HFF-Myc (cell line): ENCODE results near the gene PRRC2A.
"Not testable (repeated sequence)": the region's sequence is repeated elsewhere in the genome, so short reads cannot be mapped to it uniquely, and the experiment has no call there.

Source experiments
- DNase-seq: peaks from one replicate; pipeline ENCODE4 v3.0.0-alpha.2; 2011; ENCODE audit warnings: low read depth; ENCODE audit errors: extremely low read depth
- H3K4me3 ChIP-seq: replicated peaks from 2 replicates; pipeline ENCODE4 v1.5.1; 2011; ENCODE audit warnings: low read depth, mild to moderate bottlenecking, control low read depth, low read length
- TF ChIP-seq, protein P1 (sequence below): IDR thresholded peaks from 2 replicates; pipeline ENCODE4 v1.5.1; 2012; ENCODE audit warnings: mild to moderate bottlenecking, low read depth, low read length, control low read depth; ENCODE audit errors: missing control alignments

Gene PRRC2A

DNA sequence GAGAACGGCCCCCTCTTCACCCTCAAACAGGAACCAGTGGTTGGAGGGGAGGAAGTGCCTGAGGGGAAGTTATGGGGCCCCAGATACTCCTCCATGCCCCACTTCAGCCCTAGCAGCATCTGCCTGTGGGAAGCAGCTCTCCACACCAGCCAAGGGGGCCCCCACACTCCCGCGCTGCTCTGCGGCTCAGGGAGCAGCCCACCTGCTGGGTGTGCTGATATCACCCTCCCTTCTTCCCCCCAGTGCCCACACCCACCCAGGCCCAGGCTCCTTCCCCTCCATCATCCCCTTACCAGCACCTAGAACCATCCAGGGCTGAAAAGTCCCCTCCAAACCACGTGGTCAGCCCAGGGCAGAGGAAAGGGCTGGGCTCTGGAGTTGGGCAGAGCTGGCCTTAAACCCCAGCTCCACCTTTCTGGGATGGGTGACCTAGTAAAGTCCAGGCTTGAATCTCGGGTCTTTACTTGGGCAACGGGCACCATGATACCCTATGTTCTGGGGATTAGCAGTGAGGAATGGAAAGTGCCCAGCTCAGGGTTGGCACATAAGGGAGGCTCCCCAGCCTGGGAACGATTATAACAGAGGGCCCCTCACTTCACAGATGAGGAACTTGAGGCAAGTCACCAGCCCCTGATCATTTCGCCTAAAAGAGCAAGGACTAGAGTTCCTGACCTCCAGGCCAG, 33.8 kb upstream of the PRRC2A start:
- DNase-seq = no peak
- H3K4me3 ChIP-seq = no peak overlapping the region
- TF ChIP-seq, protein P1, sequence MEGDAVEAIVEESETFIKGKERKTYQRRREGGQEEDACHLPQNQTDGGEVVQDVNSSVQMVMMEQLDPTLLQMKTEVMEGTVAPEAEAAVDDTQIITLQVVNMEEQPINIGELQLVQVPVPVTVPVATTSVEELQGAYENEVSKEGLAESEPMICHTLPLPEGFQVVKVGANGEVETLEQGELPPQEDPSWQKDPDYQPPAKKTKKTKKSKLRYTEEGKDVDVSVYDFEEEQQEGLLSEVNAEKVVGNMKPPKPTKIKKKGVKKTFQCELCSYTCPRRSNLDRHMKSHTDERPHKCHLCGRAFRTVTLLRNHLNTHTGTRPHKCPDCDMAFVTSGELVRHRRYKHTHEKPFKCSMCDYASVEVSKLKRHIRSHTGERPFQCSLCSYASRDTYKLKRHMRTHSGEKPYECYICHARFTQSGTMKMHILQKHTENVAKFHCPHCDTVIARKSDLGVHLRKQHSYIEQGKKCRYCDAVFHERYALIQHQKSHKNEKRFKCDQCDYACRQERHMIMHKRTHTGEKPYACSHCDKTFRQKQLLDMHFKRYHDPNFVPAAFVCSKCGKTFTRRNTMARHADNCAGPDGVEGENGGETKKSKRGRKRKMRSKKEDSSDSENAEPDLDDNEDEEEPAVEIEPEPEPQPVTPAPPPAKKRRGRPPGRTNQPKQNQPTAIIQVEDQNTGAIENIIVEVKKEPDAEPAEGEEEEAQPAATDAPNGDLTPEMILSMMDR = no peak

DNA sequence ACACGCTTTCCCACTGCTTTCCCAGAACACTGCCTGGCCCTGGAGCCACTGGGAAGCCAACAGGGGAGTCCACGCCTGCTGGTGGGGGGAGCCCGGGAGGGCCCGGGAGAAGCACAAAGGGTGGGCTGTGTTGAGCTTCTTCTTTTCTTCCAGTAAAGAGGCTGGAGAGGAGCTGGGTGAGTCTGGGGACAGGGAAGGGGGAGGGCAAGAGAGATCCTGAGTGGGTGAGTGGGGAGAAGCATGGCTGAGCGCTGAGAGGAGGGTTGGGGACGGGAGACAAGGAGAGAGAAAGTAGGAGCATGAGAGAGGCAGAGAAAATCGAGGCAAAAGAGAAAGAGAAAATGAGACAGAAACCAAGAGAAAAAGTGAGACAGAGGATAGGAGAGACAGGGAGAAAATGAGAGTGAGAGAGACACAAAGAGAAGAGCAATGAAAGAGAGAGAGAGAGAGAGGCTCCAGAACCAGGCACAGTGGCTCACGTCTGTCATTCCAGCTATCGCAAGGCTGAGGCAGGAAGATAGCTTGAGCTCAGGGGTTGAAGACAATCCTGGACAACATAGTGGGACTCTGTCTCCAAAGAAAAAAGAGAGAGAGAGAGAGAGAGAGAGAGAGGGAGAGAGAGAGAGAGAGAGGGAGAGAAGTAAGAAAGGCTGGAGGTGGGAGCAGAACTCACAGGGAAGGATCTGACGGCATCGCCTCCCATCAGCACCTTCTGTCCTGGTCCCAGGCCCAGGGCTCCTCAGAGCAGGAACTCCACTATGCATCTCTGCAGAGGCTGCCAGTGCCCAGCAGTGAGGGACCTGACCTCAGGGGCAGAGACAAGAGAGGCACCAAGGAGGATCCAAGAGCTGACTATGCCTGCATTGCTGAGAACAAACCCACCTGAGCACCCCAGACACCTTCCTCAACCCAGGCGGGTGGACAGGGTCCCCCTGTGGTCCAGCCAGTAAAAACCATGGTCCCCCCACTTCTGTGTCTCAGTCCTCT, 32.4 kb upstream of the PRRC2A start:
- H3K4me3 ChIP-seq = no peak overlapping the region
- TF ChIP-seq, protein P1 = no peak
- no peak for DNase-seq

DNA sequence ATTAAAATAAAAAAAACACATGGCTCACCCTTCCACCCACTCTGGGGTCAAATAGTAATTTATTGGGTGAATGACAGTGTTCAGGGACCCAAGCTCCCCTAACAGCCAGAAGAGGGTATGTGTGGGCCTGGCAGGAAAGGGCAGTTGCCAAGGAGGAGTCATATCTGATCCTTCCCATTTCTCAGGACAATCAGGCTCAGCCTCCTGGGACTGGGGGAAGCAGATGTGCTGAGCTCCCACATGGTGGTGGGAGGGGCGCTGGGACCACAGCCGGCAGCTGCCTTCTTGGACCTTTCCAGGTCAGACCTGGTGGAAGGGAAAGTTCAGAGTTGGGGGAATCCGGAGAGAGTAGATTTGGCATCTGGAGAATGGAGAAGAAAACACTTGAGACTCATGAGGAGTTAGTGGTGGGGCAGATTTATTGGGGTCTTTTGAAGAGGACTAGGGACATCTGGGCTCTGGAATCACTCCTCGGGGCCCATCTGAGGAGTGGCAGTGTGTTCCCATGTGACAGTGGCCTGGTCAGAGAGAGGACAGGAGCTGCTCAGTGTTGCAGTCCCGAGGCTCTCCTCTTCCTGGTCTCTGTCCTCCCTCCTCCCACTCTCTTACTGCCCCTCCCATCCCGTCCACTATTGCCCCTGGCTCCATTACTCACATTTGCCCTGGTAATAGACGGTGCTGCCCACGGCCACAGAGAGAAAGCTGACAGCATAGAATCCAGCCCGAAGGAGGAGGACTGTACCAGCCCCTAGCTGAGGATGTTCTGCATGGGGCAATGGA, 31.5 kb upstream of the PRRC2A start:
- DNase-seq = no peak
- no peak overlapping the region for H3K4me3 ChIP-seq

DNA sequence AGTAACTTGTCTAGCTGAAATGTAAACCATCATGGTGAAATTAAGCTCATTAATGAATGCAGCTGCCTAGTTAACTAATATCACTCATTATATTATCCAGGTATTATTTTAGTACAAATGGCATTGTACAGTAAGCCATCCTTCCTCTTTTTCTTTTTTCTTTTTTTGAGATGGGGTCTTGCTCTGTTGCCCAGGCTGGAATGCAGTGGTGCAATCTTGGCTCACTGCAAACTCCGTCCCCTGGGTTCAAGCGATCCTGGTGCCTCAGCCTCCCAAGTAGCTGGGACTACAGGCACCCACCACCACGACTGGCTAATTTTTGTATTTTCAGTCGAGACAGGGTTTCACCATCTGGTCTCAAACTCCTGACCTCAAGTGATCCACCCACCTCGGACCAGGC, 29.8 kb upstream of the PRRC2A start:
- not testable (repeated sequence) for DNase-seq, H3K4me3 ChIP-seq

More for the DNA sequence above, 31.5 kb upstream of the PRRC2A start:
- TF ChIP-seq, protein P1 = no peak

DNA sequence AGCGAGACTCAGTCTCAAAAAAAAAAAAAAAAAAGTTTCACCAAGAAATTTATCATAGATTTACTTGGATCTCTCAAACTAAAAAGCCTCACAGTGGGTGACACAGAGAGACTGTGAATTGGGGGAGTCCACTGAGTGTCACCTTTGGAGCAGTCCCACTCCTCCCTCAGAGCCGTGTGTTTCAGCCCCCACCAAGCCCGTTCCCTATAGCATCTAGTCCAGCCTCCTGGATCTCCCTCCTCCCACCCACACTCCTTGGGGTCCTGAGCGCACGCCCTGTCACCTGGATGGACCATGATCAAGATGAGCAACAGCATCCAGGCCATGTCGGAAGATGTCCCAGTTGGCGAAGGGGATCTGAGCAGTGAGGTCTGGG, 28.1 kb upstream of the PRRC2A start:
- DNase-seq = no peak
- TF ChIP-seq, protein P1 = no peak
- H3K4me3 ChIP-seq = no peak overlapping the region

DNA sequence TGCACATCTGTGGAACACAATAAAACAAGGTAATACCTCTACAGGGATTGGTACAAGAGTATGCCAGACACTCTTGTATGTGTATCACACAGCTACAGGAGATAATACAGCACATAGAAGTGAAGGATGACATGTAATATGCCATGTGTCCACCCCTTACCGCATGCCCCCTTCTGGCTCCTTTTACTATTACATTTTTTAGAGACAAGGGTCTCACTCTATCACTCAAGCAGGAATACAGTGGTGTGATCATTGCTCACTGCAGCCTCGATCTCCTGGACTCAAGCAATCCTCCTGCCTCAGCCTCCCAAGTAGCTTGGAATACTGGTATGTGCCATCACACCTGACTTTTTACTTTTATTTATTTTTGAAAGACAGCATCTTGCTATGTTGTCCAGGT, 23.5 kb upstream of the PRRC2A start:
- TF ChIP-seq, protein P1 = peak; percentile 26
- no peak overlapping the region for H3K4me3 ChIP-seq
- DNase-seq = no peak
